ENCODE results near the gene YTHDF2. TPM values are rescaled to one million over a fixed set of nuclear protein-coding genes. Genes with fewer than 3 reads are reported as not detected.

Gene YTHDF2
- polyA plus RNA-seq, 3 donors from 2014 or later, result 78.1 to 210 (median 129) TPM

DNA sequence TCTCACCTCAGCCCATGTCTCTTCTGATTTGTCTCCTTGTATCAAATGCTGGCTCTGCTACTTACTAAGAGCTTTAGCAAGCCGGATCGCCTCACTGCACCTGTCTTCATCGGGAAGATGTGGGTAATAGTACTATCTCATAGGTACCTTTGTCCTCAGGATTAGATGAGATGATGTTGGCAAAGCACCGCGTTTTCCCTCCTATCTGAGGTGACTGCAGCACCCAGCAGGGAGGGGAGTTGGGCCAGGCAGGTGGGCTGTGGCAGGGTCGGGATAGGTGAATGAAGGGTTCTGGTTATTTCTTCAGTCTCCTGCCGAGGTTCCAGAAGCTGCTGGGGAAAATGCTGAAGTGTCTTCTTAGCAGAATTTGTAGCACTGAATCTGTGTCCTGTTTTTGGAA, 80.4 kb downstream of the YTHDF2 start:
- Mint-ChIP-seq H3K27ac (no peak overlapping the region), H3K27me3 (ENCODE audit: low read depth in 3 of 3) (peaks cover 9 to 23% (median 14%) of the 10 kb centered on the region in 3 donors)

DNA sequence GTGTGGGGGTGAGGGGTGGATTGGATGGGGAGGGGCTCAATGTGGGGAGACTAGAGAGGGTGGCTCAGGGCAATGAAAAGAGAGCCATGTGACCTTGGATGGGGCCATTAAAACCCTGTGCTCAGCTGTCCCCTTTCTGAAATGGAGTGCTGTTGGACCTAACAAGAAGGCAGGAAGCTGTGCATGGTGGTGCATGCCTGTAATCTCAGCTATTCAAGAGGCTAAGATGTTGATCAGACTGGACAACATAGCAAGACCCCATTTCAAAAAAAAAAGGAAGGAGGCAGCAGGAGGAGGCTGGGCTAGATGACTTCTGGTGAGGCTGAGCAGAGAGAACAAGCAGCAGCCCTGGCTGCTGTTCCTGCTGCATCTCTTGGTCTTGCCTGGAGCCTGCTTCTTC, 82.3 kb downstream of the YTHDF2 start:
- no peaks in the 10 kb centered on the region for H3K4me1 Mint-ChIP-seq
- DNase-seq, result no peak
- H3K36me3 Mint-ChIP-seq, result no peaks in the 10 kb centered on the region
- H3K9me3 Mint-ChIP-seq, result no peaks in the 10 kb centered on the region
- H3K4me3 Mint-ChIP-seq, result no peak overlapping the region
- H3K27me3 Mint-ChIP-seq (ENCODE audit: low read depth in 3 of 3), result peaks cover 3 to 17% (median 12%) of the 10 kb centered on the region in 3 donors
- no peak overlapping the region for H3K27ac Mint-ChIP-seq

More for the DNA sequence above, 80.4 kb downstream of the YTHDF2 start:
- Mint-ChIP-seq H3K9me3 (no peaks in the 10 kb centered on the region), H3K36me3 (no peaks in the 10 kb centered on the region), H3K4me3 (no peak overlapping the region), H3K4me1 (no peaks in the 10 kb centered on the region)
- DNase-seq, result no peak

Other genes starting within 250 kb of the YTHDF2 start
- gene RCC1, start 230.9 kb upstream of the YTHDF2 start, polyA plus RNA-seq, result 10 to 100 TPM; 11.4 to 16.0 (median 12.4) TPM
- 10 to 100 TPM; 31.2 to 42.7 (median 37.8) TPM for gene TRNAU1AP, start 183.9 kb upstream of the YTHDF2 start, polyA plus RNA-seq
- gene RAB42, start 144.7 kb upstream of the YTHDF2 start, polyA plus RNA-seq, result not detected
- gene TAF12, start 93.9 kb upstream of the YTHDF2 start, polyA plus RNA-seq, result 10 to 100 TPM; 54.8 to 68.9 (median 60.7) TPM
- gene RNU11, start 88.3 kb upstream of the YTHDF2 start, polyA plus RNA-seq, result not detected
- 10 to 100 TPM; 13.4 to 29.2 (median 15.3) TPM for gene GMEB1, start 68.2 kb upstream of the YTHDF2 start, polyA plus RNA-seq
- under 1 TPM in 1 of 3 donors, not detected in 2; 0.03 TPM for gene OPRD1, start 75.2 kb downstream of the YTHDF2 start, polyA plus RNA-seq
- 10 to 100 TPM; 39.7 to 88.9 (median 59.4) TPM for gene EPB41, start 177.6 kb downstream of the YTHDF2 start, polyA plus RNA-seq